SIG-M5 treated with dmso at 0.1 percent for 504 hours (cell line): ENCODE results near the gene RAB5A.
"Not testable (repeated sequence)": the region's sequence is repeated elsewhere in the genome, so short reads cannot be mapped to it uniquely, and the experiment has no call there.

Experiments used
- DNase-seq: peaks from one replicate; lab custom pipeline; 2025; ENCODE audit not compliant: unreplicated experiment; lab: John Stamatoyannopoulos, UW

Gene RAB5A, protein sequence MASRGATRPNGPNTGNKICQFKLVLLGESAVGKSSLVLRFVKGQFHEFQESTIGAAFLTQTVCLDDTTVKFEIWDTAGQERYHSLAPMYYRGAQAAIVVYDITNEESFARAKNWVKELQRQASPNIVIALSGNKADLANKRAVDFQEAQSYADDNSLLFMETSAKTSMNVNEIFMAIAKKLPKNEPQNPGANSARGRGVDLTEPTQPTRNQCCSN

DNA sequence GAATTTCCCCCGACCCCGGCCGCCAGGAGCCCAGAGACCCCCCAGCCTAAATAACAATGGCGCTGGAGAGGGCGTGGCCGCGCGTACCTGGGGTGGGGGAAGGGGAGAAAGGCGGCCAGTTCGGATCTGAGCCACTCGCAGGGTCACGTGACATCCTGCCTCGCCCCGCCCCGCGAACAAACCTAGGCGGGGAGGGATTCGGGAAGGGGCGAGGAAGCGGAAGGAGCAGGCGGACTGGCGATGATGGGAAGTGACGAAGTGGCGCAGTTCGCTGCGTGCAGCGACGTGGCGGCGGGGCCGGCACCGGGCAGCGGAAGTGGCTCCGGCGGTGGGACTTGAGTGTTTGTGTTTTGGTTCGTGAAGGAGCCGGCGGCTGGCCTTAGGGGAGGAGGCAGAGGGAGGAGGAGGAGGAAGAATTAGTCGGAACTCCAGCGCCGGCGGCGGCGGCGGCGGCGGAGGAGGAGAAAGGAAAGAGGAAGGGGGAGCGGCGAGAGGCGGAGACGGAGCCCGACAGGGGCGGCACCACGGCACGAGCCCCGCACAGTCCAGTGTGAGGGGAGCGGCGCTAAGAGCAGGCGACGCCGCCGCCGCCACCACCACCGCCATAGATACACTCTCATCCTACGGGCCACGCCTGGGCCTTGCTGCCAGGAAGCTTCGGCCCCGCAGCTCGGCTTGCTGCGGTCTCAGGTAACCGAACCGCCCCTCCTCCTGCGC lies at the start of gene RAB5A:
RAB5A (plus strand) TSS at position 266 of the 717 bp plus-strand sequence. CDS start 3,802 bp downstream, outside the sequence.
- DNase-seq = peak; percentile 99

DNA sequence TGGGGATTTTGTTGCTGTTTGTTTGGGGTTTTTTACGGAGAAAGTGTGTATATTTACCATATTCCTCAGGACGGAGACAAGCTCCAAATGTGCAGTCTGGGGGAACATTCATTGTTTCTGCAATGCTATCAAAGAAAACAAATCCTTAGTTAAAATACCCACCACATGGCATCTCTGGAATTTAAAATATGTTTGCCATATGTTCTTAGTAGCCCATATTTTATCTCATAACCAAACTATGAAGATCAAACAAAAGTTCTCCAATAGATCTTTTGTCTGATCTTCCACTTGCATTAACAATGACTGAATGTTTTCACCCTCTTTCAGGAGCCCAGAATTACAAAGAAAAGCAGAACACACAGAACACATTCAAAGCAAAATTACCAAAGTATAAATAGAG lies 48.2 kb upstream of the RAB5A start:
- DNase-seq = no peak

GRCh38 chr3:19899264-19899663 lies 47.6 kb upstream of the RAB5A start:
- no peak for DNase-seq

DNA sequence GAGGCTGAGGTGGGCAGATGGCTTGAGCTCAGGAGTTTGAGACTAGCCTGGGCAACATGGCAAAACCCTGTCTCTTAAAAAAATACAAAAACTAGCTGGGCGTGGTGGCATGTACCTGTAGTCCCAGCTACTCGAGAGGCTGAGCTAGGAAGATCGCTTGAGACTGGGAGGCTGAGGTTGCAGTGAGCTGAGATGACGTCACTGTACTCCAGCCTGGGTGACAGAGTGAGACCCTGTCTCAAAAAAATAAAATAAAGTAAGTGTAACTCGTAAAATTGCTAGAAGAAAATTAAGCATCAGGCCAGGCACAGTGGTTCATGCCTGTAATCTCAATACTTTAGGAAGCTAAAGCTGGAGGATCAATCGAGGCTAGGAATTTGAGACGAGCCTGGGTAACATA lies 47.1 kb upstream of the RAB5A start:
- not testable (repeated sequence) for DNase-seq

- peak; percentile 12 for DNase-seq
Measured at GRCh38 chr3:19901337-19901736, 45.6 kb upstream of the RAB5A start.

DNA sequence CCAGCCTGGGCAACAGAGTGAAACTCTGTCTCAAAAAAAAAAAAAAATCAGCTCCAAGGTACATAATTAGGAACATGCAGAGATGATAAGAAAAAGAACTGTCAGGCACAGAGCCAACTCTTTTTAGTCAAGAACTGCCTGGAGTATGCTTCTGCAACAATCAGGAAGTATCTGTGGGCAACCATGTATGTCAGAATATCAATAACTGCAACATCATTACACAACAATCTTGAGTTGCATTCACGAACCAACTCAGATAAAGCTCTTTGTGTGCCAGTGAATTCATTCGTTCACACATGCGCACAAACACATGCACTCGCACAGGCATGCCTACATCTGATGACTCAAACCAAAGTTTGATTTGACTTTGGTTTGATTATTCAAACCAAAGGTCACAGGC lies 45.0 kb upstream of the RAB5A start:
- DNase-seq = peak; percentile 55

DNA sequence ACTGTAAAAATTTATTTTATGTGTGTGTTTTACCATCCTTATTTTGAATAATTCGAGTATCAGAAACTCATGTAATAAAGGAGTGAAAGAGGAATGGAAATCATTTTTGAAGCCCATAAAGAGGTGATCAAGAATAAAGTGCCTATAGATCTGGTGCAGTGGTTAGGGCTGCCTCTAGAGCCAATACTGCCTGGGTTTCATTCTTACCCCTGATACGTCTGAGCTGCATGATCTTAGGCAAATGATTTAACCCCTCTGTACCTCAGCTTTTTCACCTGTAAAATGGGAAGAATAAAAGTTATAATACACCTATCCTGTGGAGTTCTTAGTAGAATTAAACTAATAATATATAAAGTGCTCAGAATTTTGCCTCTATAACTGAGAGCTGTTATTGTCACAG lies 43.2 kb upstream of the RAB5A start:
- no peak for DNase-seq

DNA sequence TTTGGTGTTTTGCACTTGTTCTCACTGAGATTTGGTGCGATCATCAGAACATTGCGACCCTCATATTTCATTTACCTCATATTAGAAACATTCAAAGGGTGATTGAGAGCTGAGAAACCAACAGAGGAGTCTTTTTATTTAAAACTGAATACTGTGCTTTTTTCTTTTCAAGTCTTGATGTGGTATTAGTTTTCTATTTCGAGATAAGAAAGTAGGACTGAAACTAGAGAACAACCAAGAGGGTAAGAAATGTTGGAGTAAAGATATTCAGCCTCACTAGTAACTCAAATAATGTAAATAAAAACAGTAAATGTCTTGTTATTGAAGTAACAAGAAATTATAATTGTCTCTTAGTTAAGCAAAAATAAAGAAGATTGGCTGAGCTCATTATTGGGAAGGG lies 39.4 kb upstream of the RAB5A start:
- no peak for DNase-seq

DNA sequence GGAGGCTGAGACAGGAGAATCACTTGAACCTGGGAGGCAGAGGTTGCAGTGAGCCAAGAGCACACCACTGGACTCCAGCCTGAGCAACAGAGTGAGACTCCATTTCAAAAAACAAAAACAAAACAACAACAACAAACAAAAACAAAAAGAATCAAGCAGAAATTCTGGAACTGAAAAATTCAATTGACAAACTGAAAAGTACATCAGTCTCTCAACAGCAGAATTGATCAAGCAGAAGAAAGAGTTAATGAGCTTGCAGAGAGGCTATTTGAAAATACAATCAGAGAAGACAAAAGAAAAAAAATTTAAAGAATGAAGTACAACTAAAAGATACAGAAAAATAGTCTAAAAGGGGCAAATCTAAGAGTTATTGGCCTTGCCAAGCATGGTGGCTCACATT lies 35.4 kb upstream of the RAB5A start:
- no peak for DNase-seq

GRCh38 chr3:19917167-19917566 lies 29.7 kb upstream of the RAB5A start:
- no peak for DNase-seq

DNA sequence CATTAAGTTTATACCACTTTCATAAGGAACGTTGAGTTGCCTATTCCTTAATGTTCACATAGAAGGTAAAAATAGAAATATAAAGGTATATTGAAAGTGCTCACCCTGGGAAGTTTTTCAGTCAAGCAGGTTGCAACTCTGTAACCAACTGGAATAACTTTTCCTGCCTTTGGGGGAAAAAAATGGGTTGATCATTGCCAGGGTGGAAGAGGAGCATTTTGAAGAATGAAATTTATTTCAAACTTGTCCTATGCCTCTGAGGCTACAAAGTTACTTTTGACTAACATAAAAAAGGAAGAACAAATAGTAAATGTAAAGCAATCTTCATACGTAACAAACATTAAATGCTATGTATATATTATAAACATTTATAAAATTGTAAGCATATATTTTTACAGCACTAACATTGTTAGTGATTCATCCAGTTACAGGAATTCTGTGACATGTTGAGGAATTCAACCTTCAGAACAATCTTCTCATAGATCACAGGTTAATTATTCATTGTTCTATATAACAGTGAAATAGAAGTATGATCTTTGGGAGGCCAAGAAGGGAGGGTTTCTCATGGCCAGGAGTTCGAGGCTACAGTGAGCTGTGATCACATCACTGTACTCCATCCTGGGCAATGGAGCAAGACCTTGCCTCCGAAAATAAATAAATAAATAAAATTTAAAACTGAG lies 26.4 kb upstream of the RAB5A start:
- no peak for DNase-seq

DNA sequence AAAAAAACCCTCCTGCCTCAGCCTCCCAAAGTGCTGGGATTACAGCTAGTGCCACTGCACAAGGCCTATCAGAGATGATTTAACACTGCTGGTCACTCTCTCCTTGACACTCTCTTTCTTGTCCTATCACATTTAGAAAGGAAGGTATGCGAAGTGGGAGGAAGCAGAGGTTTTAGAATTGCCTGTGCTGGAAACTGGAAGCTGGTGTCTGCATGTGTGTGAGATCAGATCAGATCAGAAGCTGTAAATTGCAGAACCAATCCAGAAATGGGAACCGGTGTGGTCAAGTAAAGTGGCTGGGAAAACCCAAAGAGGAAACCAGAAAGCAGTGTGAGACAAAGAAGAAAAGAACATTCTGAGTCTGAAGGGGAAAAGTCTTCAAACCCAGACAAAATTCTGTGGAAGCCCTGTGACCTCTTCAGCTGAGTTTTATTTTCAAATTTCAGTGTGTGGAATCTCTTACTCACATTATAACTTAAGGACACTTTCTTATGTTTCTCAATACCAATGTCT lies 15.7 kb upstream of the RAB5A start:
- peak; percentile 75 for DNase-seq

- DNase-seq = peak; percentile 28
Measured at GRCh38 chr3:19931767-19932188, 15.1 kb upstream of the RAB5A start.

GRCh38 chr3:19932422-19932821 lies 14.5 kb upstream of the RAB5A start:
- no peak for DNase-seq

DNA sequence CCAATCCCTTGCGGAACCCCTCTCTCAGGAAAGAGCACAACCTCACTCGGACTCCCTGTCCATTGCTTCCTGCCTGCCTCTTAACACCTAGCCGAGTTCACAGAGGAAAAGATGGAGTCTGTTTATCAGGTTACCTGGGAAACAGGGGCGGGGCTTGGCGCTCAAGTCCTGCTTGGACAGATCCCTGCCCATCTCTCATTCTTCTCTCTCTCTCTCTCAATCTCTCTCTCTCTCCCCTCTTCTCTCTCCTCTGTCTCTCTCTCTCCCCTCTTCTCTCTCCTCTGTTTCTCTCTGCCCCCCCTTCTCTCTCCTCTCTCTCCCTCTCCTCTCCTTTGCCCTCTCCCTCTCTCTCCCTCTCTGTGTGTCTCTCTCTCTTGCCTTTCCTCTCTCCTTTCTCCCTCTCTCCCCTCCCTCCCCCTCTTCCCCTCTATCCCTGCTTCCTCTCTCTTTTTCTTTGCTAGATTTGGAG lies 12.8 kb upstream of the RAB5A start, which contains the start of gene EFHB:
EFHB (minus strand) TSS at position 120 of the 469 bp plus-strand sequence. CDS start 199 bp downstream, outside the sequence.
- peak; percentile 11 for DNase-seq

- DNase-seq = no peak
Measured at GRCh38 chr3:19937459-19938294, 9.2 kb upstream of the RAB5A start.

DNA sequence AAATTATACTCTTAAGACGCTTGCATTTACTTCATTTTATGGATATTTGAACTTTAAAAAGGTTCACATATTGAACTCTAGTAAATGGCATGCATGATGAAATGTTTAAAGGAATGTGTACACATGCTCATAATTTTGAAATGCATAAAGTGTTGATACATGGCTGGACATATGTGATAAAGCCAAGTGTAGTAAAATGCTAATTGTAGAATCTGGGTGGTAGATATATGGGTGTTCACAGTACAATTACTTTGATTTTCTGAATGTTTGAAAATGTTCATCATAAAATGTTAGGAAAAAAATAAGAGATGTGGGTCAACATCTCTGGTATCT lies 8.6 kb upstream of the RAB5A start:
- no peak for DNase-seq

GRCh38 chr3:19940643-19941042 lies 6.3 kb upstream of the RAB5A start:
- DNase-seq = peak; percentile 21

DNA sequence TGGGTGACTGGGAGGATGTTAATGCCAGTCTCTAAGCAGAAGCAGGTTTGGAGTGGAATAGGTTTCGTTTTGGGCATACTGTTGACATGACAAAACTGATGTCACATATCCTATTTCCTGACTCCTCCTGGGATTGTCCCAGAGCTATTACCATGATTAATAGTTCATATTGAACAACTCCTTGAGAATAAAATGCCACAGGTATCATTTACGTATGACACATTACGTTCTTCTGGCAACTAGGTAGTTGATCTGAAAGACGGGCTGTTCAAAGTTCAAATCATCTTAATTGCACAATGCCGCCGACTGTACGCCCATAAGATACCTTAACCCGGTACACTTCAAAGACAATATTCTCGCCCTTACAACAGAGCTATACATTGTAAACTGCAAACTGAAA lies 1.4 kb upstream of the RAB5A start:
- DNase-seq = no peak

- DNase-seq = peak; percentile 58
Measured at GRCh38 chr3:19945969-19946831, 697 bp upstream of the RAB5A start.
